ENCODE results near the gene CENPE. TPM values are rescaled to one million over a fixed set of nuclear protein-coding genes. Genes with fewer than 3 reads are reported as not detected.

CENPE gene
- total RNA-seq, 2 experiments from 2014 or later, result 23.6 to 70.9 TPM

DNA sequence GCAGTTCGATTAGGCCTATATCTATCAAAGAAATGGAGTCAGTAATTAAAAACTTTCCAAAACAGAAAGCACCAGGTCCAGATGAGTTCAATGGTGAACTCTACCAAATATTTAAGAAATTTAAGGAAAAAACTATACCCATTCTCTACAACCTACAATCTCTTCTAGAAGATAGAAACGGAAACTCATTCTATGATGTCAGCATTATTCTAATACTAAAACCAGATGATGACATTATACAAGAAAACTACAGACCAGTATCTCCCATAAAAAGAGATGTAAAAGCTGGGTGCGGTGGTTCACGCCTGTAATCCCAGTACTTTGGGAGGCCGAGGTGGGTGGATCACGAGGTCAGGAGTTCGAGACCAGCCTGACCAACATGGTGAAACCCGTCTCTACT is 69.0 kb downstream of the CENPE start:
- Histone ChIP-seq H3K4me2 (ENCODE audit: low read length) (no peak overlapping the region), H3K36me3 (ENCODE audit: insufficient read depth, low read length) (peaks cover 94% of the 10 kb centered on the region), H3K4me3 (ENCODE audit: low read depth, low read length, poor library complexity, severe bottlenecking) (no peak overlapping the region), H3K9me2 (ENCODE audit: insufficient read depth, low read length) (no peaks in the 10 kb centered on the region), H3K27ac (ENCODE audit: low read depth, low read length, poor library complexity, severe bottlenecking) (no peak overlapping the region), H4K20me1 (ENCODE audit: insufficient read depth, low read length) (no peaks in the 10 kb centered on the region), H3K9me3 (ENCODE audit: low read length) (peaks cover 10% of the 10 kb centered on the region; the same call in 1 of the 2 replicates), H2AFZ (ENCODE audit: low read length) (no peak overlapping the region), H3K79me2 (ENCODE audit: insufficient read depth, low read depth, low read length) (no peaks in the 10 kb centered on the region), H3K4me1 (ENCODE audit: insufficient read depth, low read length, poor library complexity, severe bottlenecking) (no peaks in the 10 kb centered on the region)
- intact Hi-C loops (cut with micrococcal nuclease; ENCODE audit: unreplicated experiment), result no loop called here
- TF ChIP-seq, protein P1, sequence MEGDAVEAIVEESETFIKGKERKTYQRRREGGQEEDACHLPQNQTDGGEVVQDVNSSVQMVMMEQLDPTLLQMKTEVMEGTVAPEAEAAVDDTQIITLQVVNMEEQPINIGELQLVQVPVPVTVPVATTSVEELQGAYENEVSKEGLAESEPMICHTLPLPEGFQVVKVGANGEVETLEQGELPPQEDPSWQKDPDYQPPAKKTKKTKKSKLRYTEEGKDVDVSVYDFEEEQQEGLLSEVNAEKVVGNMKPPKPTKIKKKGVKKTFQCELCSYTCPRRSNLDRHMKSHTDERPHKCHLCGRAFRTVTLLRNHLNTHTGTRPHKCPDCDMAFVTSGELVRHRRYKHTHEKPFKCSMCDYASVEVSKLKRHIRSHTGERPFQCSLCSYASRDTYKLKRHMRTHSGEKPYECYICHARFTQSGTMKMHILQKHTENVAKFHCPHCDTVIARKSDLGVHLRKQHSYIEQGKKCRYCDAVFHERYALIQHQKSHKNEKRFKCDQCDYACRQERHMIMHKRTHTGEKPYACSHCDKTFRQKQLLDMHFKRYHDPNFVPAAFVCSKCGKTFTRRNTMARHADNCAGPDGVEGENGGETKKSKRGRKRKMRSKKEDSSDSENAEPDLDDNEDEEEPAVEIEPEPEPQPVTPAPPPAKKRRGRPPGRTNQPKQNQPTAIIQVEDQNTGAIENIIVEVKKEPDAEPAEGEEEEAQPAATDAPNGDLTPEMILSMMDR (conservative IDR thresholded peaks at IDR 0.05; ENCODE audit: low read length), result no peak
- TF ChIP-seq EZH2phosphoT487 (IDR thresholded peaks at IDR 0.05; ENCODE audit: borderline replicate concordance, low read depth, low read length), result no peak
- BruUV-seq (replicated peaks), result no TSS peak
- ChIA-PET POLR2A (no interaction called here), CTCF (ENCODE audit: unreplicated experiment) (no interaction called here)
- DNase-seq (ENCODE audit: low spot score), result no peak

DNA sequence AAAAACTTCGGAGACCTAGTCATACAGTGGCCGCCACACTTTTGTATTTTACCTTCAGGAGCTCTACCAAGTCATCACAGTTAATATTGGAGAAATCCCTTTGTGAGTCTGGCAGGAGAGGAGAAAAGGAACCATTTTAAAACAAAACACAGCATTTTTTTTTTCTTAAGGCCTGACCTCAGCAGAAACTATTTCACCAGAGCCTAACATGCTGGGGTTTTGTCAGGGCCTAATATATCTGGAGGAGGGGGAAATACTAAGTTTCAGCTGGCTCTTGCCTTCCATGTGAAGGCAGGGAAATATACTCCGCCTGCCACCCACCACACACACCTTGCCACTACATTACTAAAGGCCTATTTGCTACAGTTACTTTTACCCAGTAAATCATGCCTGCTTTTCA is 72.0 kb downstream of the CENPE start:
- Histone ChIP-seq H2AFZ (ENCODE audit: low read length) (no peak overlapping the region), H3K27ac (ENCODE audit: low read depth, low read length, poor library complexity, severe bottlenecking) (no peak overlapping the region), H3K36me3 (ENCODE audit: insufficient read depth, low read length) (peaks cover 94% of the 10 kb centered on the region), H3K4me3 (ENCODE audit: low read depth, low read length, poor library complexity, severe bottlenecking) (no peak overlapping the region), H3K9me2 (ENCODE audit: insufficient read depth, low read length) (no peaks in the 10 kb centered on the region), H3K9me3 (ENCODE audit: low read length) (peaks cover 10% of the 10 kb centered on the region; the same call in 1 of the 2 replicates), H4K20me1 (ENCODE audit: insufficient read depth, low read length) (no peaks in the 10 kb centered on the region), H3K4me1 (ENCODE audit: insufficient read depth, low read length, poor library complexity, severe bottlenecking) (no peaks in the 10 kb centered on the region), H3K4me2 (ENCODE audit: low read length) (no peak overlapping the region), H3K79me2 (ENCODE audit: insufficient read depth, low read depth, low read length) (no peaks in the 10 kb centered on the region)
- POLR2A ChIA-PET, result interaction anchor here (0.7 kb wide), 1 partner anchor 564 kb away, joined by 9 read pairs; no protein-coding TSS in a partner anchor
- TF ChIP-seq, protein P1 (conservative IDR thresholded peaks at IDR 0.05; ENCODE audit: low read length), result no peak
- BruUV-seq (replicated peaks), result no TSS peak
- intact Hi-C loops (cut with micrococcal nuclease; ENCODE audit: unreplicated experiment), result no loop called here
- CTCF ChIA-PET (ENCODE audit: unreplicated experiment), result no interaction called here
- no peak for DNase-seq (ENCODE audit: low spot score)

DNA sequence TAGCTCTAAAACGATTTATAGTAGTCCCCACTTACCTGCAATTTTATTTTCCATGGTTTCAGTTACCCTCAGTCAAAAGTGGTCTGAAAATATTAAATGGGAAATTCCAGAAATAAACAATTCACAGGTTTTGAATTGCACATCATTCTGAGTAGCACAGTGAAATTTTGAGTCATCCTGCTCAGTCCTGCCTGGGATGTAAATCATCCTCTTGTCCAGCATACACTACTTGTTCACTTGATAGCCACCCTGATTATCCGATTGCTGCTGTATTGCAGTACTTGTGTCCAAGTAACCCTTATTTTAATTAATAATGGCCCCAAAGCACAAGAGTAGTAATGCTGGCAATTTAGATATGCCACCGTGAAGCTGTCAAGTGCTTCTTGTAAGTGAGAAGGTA is 75.0 kb downstream of the CENPE start:
- ChIA-PET POLR2A (interaction anchor here (0.7 kb wide), 1 partner anchor 318 kb away, joined by 6 read pairs; no protein-coding TSS in a partner anchor), CTCF (ENCODE audit: unreplicated experiment) (no interaction called here)
- H3K36me3 ChIP-seq (ENCODE audit: insufficient read depth, low read length), result peaks cover 91% of the 10 kb centered on the region
- BruUV-seq (replicated peaks), result no TSS peak
- H3K4me2 ChIP-seq (ENCODE audit: low read length), result no peak overlapping the region
- H3K9me2 ChIP-seq (ENCODE audit: insufficient read depth, low read length), result no peaks in the 10 kb centered on the region
- H3K4me1 ChIP-seq (ENCODE audit: insufficient read depth, low read length, poor library complexity, severe bottlenecking), result no peaks in the 10 kb centered on the region
- intact Hi-C loops (cut with micrococcal nuclease; ENCODE audit: unreplicated experiment), result no loop called here
- no peak overlapping the region for H3K4me3 ChIP-seq (ENCODE audit: low read depth, low read length, poor library complexity, severe bottlenecking)
- DNase-seq (ENCODE audit: low spot score), result no peak
- H4K20me1 ChIP-seq (ENCODE audit: insufficient read depth, low read length), result no peaks in the 10 kb centered on the region
- H3K9me3 ChIP-seq (ENCODE audit: low read length), result no peaks in the 10 kb centered on the region
- no peak for TF ChIP-seq EZH2phosphoT487 (IDR thresholded peaks at IDR 0.05; ENCODE audit: borderline replicate concordance, low read depth, low read length)
- TF ChIP-seq, protein P1 (conservative IDR thresholded peaks at IDR 0.05; ENCODE audit: low read length), result no peak
- H2AFZ ChIP-seq (ENCODE audit: low read length), result no peak overlapping the region
- no peak overlapping the region for H3K27ac ChIP-seq (ENCODE audit: low read depth, low read length, poor library complexity, severe bottlenecking)
- no peaks in the 10 kb centered on the region for H3K79me2 ChIP-seq (ENCODE audit: insufficient read depth, low read depth, low read length)

All from OCI-LY7 (cell line).